ENCODE measurements around the gene BEAN1.

BEAN1 gene

GRCh38 chr16:66419527-66419926, 7.6 kb upstream of the BEAN1 start:
- no peak for DNase-seq (ENCODE audit: low spot score)

GRCh38 chr16:66420396-66420795, 6.7 kb upstream of the BEAN1 start:
- no peak for DNase-seq (ENCODE audit: low spot score)

- no peak for DNase-seq (ENCODE audit: low spot score)
These were observed 5.2 kb upstream of the BEAN1 start for GRCh38 chr16:66421891-66422290.

GRCh38 chr16:66422366-66422765, 4.7 kb upstream of the BEAN1 start:
- DNase-seq (ENCODE audit: low spot score) = peak; percentile 8

- DNase-seq (ENCODE audit: low spot score) = no peak
These were observed 3.9 kb upstream of the BEAN1 start for GRCh38 chr16:66423177-66423576.

- DNase-seq (ENCODE audit: low spot score) = no peak
These were observed 1.4 kb upstream of the BEAN1 start for GRCh38 chr16:66425651-66426050.

GRCh38 chr16:66426112-66427035, 721 bp upstream of the BEAN1 start:
- DNase-seq (ENCODE audit: low spot score) = no peak

- no peak for DNase-seq (ENCODE audit: low spot score)
These were observed 981 bp downstream of the BEAN1 start for GRCh38 chr16:66427871-66428681.

GRCh38 chr16:66428682-66429251, 1.7 kb downstream of the BEAN1 start:
- DNase-seq (ENCODE audit: low spot score) = no peak

- no peak for DNase-seq (ENCODE audit: low spot score)
These were observed 2.3 kb downstream of the BEAN1 start for GRCh38 chr16:66429290-66429962.

GRCh38 chr16:66430214-66430613, 3.1 kb downstream of the BEAN1 start:
- no peak for DNase-seq (ENCODE audit: low spot score)

- no peak for DNase-seq (ENCODE audit: low spot score)
These were observed 4.7 kb downstream of the BEAN1 start for GRCh38 chr16:66431760-66432159.

- no peak for DNase-seq (ENCODE audit: low spot score)
These were observed 5.3 kb downstream of the BEAN1 start for GRCh38 chr16:66432429-66432828.

- DNase-seq (ENCODE audit: low spot score) = no peak
These were observed 7.7 kb downstream of the BEAN1 start for GRCh38 chr16:66434619-66435430.

GRCh38 chr16:66435896-66436295, 8.8 kb downstream of the BEAN1 start:
- no peak for DNase-seq (ENCODE audit: low spot score)

GRCh38 chr16:66437391-66437945, 10.4 kb downstream of the BEAN1 start:
- DNase-seq (ENCODE audit: low spot score) = no peak

GRCh38 chr16:66438536-66438935, 11.4 kb downstream of the BEAN1 start:
- no peak for DNase-seq (ENCODE audit: low spot score)

GRCh38 chr16:66439051-66439730, 12.1 kb downstream of the BEAN1 start:
- DNase-seq (ENCODE audit: low spot score) = no peak

GRCh38 chr16:66440271-66440802, 13.2 kb downstream of the BEAN1 start:
- no peak for DNase-seq (ENCODE audit: low spot score)

- DNase-seq (ENCODE audit: low spot score) = no peak
These were observed 13.9 kb downstream of the BEAN1 start for GRCh38 chr16:66440970-66441369.

Data from globus pallidus (tissue), 1 donor.